KOPT-K1 (cell line): Measurements from ENCODE around the gene SNAP91.
"Not testable (repeated sequence)": the region's sequence is repeated elsewhere in the genome, so short reads cannot be mapped to it uniquely, and the experiment has no call there.

Experiments
- H3K27ac ChIP-seq: fragments of 200-600 bp; sonication (generic); 2 replicates; pipeline ENCODE4 v1.5.1; 2016; ENCODE audit warnings: antibody characterized with exemption, mild to moderate bottlenecking, low read depth, low read length; ENCODE audit not compliant: poor library complexity, severe bottlenecking
- H3K36me3 ChIP-seq: fragments of 200-600 bp; sonication (generic); 2 replicates; pipeline ENCODE4 v1.5.1; 2017; ENCODE audit warnings: antibody characterized with exemption, mild to moderate bottlenecking, low read length, moderate library complexity; ENCODE audit not compliant: insufficient read depth
- H3K9me3 ChIP-seq: fragments of 200-600 bp; sonication (generic); 2 replicates; pipeline ENCODE4 v1.5.1; 2017; ENCODE audit warnings: antibody characterized with exemption, low read length, mild to moderate bottlenecking; ENCODE audit not compliant: insufficient read depth, poor library complexity, severe bottlenecking

SNAP91 gene

GRCh38 chr6:83597051-83597450, 111.8 kb downstream of the SNAP91 start:
- H3K36me3 ChIP-seq: no peaks in the 10 kb centered on the region
- no peak overlapping the region for H3K27ac ChIP-seq
- H3K9me3 ChIP-seq: no peaks in the 10 kb centered on the region

- H3K9me3 ChIP-seq: no peaks in the 10 kb centered on the region
- H3K36me3 ChIP-seq: no peaks in the 10 kb centered on the region
- H3K27ac ChIP-seq: no peak overlapping the region
These were observed 114.0 kb downstream of the SNAP91 start for GRCh38 chr6:83594941-83595340.

GRCh38 chr6:83593395-83593785, 115.5 kb downstream of the SNAP91 start:
- Histone ChIP-seq H3K27ac (no peak overlapping the region), H3K9me3 (no peaks in the 10 kb centered on the region), H3K36me3 (no peaks in the 10 kb centered on the region)

GRCh38 chr6:83592770-83593394, 116.0 kb downstream of the SNAP91 start:
- no peak overlapping the region for H3K27ac ChIP-seq
- H3K36me3 ChIP-seq: no peaks in the 10 kb centered on the region
- no peaks in the 10 kb centered on the region for H3K9me3 ChIP-seq

GRCh38 chr6:83590416-83590815, 118.5 kb downstream of the SNAP91 start:
- Histone ChIP-seq H3K9me3 (no peaks in the 10 kb centered on the region), H3K36me3 (no peaks in the 10 kb centered on the region), H3K27ac (no peak overlapping the region)

- no peaks in the 10 kb centered on the region for H3K9me3 ChIP-seq
- no peak overlapping the region for H3K27ac ChIP-seq
- H3K36me3 ChIP-seq: no peaks in the 10 kb centered on the region
These were observed 119.8 kb downstream of the SNAP91 start for GRCh38 chr6:83589076-83589475.

- no peaks in the 10 kb centered on the region for H3K36me3 ChIP-seq
- no peaks in the 10 kb centered on the region for H3K9me3 ChIP-seq
- H3K27ac ChIP-seq: no peak overlapping the region
These were observed 130.8 kb downstream of the SNAP91 start for GRCh38 chr6:83578057-83578456.

GRCh38 chr6:83574783-83575182, 134.1 kb downstream of the SNAP91 start:
- no peaks in the 10 kb centered on the region for H3K36me3 ChIP-seq
- H3K27ac ChIP-seq: no peak overlapping the region
- no peaks in the 10 kb centered on the region for H3K9me3 ChIP-seq

GRCh38 chr6:83571663-83572185, 137.2 kb downstream of the SNAP91 start:
- not testable (repeated sequence) for H3K27ac ChIP-seq, H3K9me3 ChIP-seq, H3K36me3 ChIP-seq

- Histone ChIP-seq H3K9me3 (no peaks in the 10 kb centered on the region), H3K36me3 (no peaks in the 10 kb centered on the region), H3K27ac (no peak overlapping the region)
These were observed 149.9 kb downstream of the SNAP91 start for GRCh38 chr6:83558975-83559374.

- Histone ChIP-seq H3K27ac (no peak overlapping the region), H3K9me3 (no peaks in the 10 kb centered on the region), H3K36me3 (no peaks in the 10 kb centered on the region)
These were observed 152.0 kb downstream of the SNAP91 start for GRCh38 chr6:83556871-83557270.

- not testable (repeated sequence) for H3K27ac ChIP-seq, H3K9me3 ChIP-seq, H3K36me3 ChIP-seq
These were observed 157.2 kb downstream of the SNAP91 start for GRCh38 chr6:83551748-83552147.

GRCh38 chr6:83550482-83550881, 158.4 kb downstream of the SNAP91 start:
- H3K9me3 ChIP-seq, H3K36me3 ChIP-seq, H3K27ac ChIP-seq: not testable (repeated sequence)

- Histone ChIP-seq H3K36me3 (no peaks in the 10 kb centered on the region), H3K27ac (no peak overlapping the region), H3K9me3 (no peaks in the 10 kb centered on the region)
These were observed 162.3 kb downstream of the SNAP91 start for GRCh38 chr6:83546636-83547035.

- Histone ChIP-seq H3K27ac (no peak overlapping the region), H3K36me3 (no peaks in the 10 kb centered on the region), H3K9me3 (no peaks in the 10 kb centered on the region)
These were observed 169.2 kb downstream of the SNAP91 start for GRCh38 chr6:83539678-83540077.
